ENCODE data around the gene BLOC1S6.

The BLOC1S6 gene

GRCh38 chr15:45573961-45574629 lies 13.1 kb upstream of the BLOC1S6 start:
- TF ChIP-seq, protein P1, sequence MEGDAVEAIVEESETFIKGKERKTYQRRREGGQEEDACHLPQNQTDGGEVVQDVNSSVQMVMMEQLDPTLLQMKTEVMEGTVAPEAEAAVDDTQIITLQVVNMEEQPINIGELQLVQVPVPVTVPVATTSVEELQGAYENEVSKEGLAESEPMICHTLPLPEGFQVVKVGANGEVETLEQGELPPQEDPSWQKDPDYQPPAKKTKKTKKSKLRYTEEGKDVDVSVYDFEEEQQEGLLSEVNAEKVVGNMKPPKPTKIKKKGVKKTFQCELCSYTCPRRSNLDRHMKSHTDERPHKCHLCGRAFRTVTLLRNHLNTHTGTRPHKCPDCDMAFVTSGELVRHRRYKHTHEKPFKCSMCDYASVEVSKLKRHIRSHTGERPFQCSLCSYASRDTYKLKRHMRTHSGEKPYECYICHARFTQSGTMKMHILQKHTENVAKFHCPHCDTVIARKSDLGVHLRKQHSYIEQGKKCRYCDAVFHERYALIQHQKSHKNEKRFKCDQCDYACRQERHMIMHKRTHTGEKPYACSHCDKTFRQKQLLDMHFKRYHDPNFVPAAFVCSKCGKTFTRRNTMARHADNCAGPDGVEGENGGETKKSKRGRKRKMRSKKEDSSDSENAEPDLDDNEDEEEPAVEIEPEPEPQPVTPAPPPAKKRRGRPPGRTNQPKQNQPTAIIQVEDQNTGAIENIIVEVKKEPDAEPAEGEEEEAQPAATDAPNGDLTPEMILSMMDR (IDR thresholded peaks at IDR 0.05; ENCODE audit: insufficient read depth, low read depth, low read length, missing control alignments): peak; percentile 43
- peak; percentile 53 for DNase-seq (ENCODE audit: low read depth)
- no peak overlapping the region for H3K4me3 ChIP-seq (ENCODE audit: low read depth, low read length)

DNA sequence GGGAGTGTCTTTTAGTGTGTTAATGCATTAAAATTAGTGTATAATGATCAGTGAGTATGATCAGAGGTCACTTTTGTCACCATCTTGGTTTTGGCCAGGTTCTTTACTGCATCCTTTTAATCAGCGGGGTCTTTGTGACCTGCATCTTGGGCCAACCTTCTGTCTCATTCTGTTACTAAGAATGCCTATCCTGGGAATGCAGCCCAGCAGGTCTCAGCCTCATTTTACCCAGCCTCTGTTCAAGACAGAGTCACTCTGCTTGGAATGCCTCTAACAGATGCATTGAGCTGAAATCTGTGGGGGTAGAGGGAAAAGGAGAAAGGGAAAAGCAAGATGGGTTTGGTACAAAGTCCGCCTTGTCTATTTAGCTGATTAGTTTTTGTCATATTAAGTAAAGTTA lies 5.3 kb upstream of the BLOC1S6 start:
- H3K4me3 ChIP-seq (ENCODE audit: low read depth, low read length): no peak overlapping the region
- TF ChIP-seq, protein P1 (IDR thresholded peaks at IDR 0.05; ENCODE audit: insufficient read depth, low read depth, low read length, missing control alignments): no peak
- no peak for DNase-seq (ENCODE audit: low read depth)

DNA sequence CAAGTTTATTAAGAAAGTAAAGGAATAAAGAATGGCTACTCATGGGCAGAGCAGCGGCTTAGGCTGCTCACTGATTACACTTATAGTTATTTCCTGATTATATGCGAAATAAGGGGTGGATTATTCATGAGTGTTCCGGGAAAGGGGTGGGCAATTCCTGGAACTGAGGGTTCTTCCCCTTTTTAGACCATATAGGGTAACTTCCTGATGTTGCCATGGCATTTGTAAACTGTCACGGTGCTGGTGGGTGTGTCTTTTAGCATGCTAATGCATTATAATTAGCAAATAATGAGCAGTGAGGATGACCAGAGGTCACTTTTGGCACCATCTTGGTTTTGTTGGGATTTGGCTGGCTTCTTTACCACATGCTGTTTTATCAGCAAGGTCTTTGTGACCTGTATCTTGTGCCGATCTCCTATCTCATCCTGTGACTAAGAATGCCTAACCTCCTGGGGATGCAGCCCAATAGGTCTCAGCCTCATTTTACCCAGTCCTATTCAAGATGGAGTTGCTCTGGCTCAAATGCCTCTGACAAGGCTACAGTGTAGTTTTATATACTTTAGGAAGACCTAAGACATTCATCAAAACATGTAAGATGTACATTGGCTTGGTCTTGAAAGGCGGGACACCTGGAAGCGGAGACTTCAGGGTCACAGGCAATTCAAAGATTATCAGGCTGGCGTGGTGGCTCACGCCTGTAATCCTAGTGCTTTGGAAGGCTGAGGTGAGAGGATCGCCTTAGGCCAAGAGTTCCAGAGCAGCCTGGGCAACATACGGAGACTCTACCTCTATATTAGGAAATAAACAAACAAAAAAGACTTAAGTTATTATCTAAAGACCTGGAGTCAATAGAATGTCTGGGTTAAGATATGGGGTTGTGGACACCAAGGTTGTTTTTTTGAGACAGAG lies 3.2 kb upstream of the BLOC1S6 start:
- TF ChIP-seq, protein P1 (IDR thresholded peaks at IDR 0.05; ENCODE audit: insufficient read depth, low read depth, low read length, missing control alignments): no peak
- DNase-seq (ENCODE audit: low read depth): no peak
- no peak overlapping the region for H3K4me3 ChIP-seq (ENCODE audit: low read depth, low read length)

- H3K4me3 ChIP-seq (ENCODE audit: low read depth, low read length): no peak overlapping the region
- TF ChIP-seq, protein P1 (IDR thresholded peaks at IDR 0.05; ENCODE audit: insufficient read depth, low read depth, low read length, missing control alignments): no peak
- DNase-seq (ENCODE audit: low read depth): no peak
These were observed 1.9 kb upstream of the BLOC1S6 start for GRCh38 chr15:45585069-45585791.

DNA sequence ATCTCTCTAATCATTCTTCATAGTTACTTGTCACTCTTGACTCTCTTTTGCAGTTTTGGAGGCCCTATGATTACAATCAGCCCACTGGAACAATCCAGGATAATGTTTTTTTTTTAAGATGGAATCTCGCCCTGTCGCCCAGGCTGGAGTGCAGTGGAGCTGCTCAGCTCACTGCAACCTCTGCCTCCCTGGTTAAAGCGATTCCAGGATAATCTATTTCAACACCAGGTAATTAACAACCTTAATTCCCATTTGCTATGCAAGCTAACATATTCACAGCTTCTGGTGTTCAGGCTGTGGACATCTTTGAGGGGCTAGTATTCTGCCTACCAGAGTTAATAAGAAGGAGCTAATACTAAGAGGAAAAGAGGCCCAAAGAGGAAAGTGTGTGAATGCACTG lies 1.1 kb upstream of the BLOC1S6 start:
- no peak for DNase-seq (ENCODE audit: low read depth)
- H3K4me3 ChIP-seq (ENCODE audit: low read depth, low read length): peak overlapping the region; percentile 69
- TF ChIP-seq, protein P1 (IDR thresholded peaks at IDR 0.05; ENCODE audit: insufficient read depth, low read depth, low read length, missing control alignments): no peak

GRCh38 chr15:45586601-45587094 lies 531 bp upstream of the BLOC1S6 start:
- H3K4me3 ChIP-seq (ENCODE audit: low read depth, low read length): peak overlapping the region; percentile 69
- no peak for DNase-seq (ENCODE audit: low read depth)
- TF ChIP-seq, protein P1 (IDR thresholded peaks at IDR 0.05; ENCODE audit: insufficient read depth, low read depth, low read length, missing control alignments): no peak
